PC-3 (cell line): Measurements from ENCODE around the gene STUM. TPM values are rescaled to one million over a fixed set of nuclear protein-coding genes. Genes with fewer than 3 reads are reported as not detected.
A peak's percentile ranks its signal among the peaks of the same experiment; 100 is the strongest.

Experiments
- ATAC-seq: fragments of 200-7000 bp; cut with Tn5 transposase; 2 replicates; pipeline ENCODE4 v1.9.1; 2020; ENCODE audit warnings: mild to moderate bottlenecking, moderate library complexity
- BruUV-seq: library from RNA; stranded (reverse); fragments of 400-500 nt; replicated peaks from 2 replicates; lab custom pipeline; 2021; lab: Mats Ljungman, UMichigan
- CTCF ChIA-PET: fragments of 300-600 bp; sonication (Branson Sonifier 250); formaldehyde crosslinking; loops from one replicate; lab custom pipeline; 2022; ENCODE audit warnings: antibody characterized with exemption; lab: Charles Lee
- POLR2A ChIA-PET: fragments of 300-600 bp; sonication (Branson Sonifier 250); formaldehyde crosslinking; loops from one replicate; lab custom pipeline; 2022; ENCODE audit warnings: antibody characterized with exemption; ENCODE audit not compliant: unreplicated experiment; lab: Charles Lee
- DNase-seq: peaks from one replicate; pipeline ENCODE4 v3.0.0-alpha.2; 2015
- H2AFZ ChIP-seq: fragments of 300-600 bp; sonication (generic); 2 replicates; pipeline ENCODE4 v1.6.0; 2016; ENCODE audit warnings: antibody characterized with exemption, low read length
- H3F3A ChIP-seq: fragments of 300-600 bp; sonication (generic); one replicate; pipeline ENCODE4 v1.6.0; 2017; ENCODE audit warnings: antibody characterized with exemption, low read length, control low read depth, mild to moderate bottlenecking; ENCODE audit not compliant: unreplicated experiment
- H3K27ac ChIP-seq: fragments of 300-600 bp; sonication (generic); 2 replicates; pipeline ENCODE4 v1.5.1; 2016; ENCODE audit warnings: mild to moderate bottlenecking, low read length
- H3K27me3 ChIP-seq: fragments of 300-600 bp; sonication (generic); 2 replicates; pipeline ENCODE4 v1.6.1; 2016; ENCODE audit warnings: low read length, mixed read lengths
- H3K36me3 ChIP-seq: fragments of 300-600 bp; sonication (generic); 2 replicates; pipeline ENCODE4 v1.6.1; 2016; ENCODE audit warnings: low read depth, mixed run types, low read length, mixed read lengths
- H3K4me1 ChIP-seq: fragments of 300-600 bp; sonication (generic); 2 replicates; pipeline ENCODE4 v1.5.1; 2016; ENCODE audit warnings: low read length; ENCODE audit not compliant: insufficient read depth
- H3K4me2 ChIP-seq: fragments of 300-600 bp; sonication (generic); 2 replicates; pipeline ENCODE4 v1.6.0; 2016; ENCODE audit warnings: low read length
- H3K4me3 ChIP-seq: fragments of 300-600 bp; sonication (generic); 2 replicates; pipeline ENCODE4 v1.5.1; 2016; ENCODE audit warnings: mild to moderate bottlenecking, low read length, mixed read lengths
- H3K79me2 ChIP-seq: fragments of 300-600 bp; sonication (generic); 2 replicates; pipeline ENCODE4 v1.6.1; 2017; ENCODE audit warnings: low read length, mixed read lengths
- H3K9ac ChIP-seq: fragments of 300-600 bp; sonication (generic); 2 replicates; pipeline ENCODE4 v1.6.0; 2016; ENCODE audit warnings: mild to moderate bottlenecking, low read length
- H3K9me2 ChIP-seq: fragments of 300-600 bp; sonication (generic); replicated peaks from 2 replicates; pipeline ENCODE4 v1.6.1; 2016; ENCODE audit warnings: mixed run types, low read length, mixed read lengths
- H3K9me3 ChIP-seq: fragments of 300-600 bp; sonication (generic); 2 replicates; pipeline ENCODE4 v1.6.1; 2016; ENCODE audit warnings: low read length, mixed read lengths
- H4K20me1 ChIP-seq: fragments of 300-600 bp; sonication (generic); 2 replicates; pipeline ENCODE4 v1.6.1; 2016; ENCODE audit warnings: low read length, mixed read lengths
- CTCF ChIP-seq: fragments of 300-600 bp; sonication (generic); conservative IDR thresholded peaks from 2 replicates; pipeline ENCODE4 v1.5.1; 2017; ENCODE audit warnings: antibody characterized with exemption, low read depth, mild to moderate bottlenecking, low read length
- EZH2 ChIP-seq: fragments of 300-600 bp; sonication (generic); IDR thresholded peaks from one replicate; pipeline ENCODE4 v1.6.1; 2017; ENCODE audit warnings: antibody characterized with exemption, mild to moderate bottlenecking, low read length; ENCODE audit not compliant: unreplicated experiment
- EZH2phosphoT487 ChIP-seq: fragments of 300-600 bp; sonication (generic); IDR thresholded peaks from 2 replicates; pipeline ENCODE4 v1.6.1; 2018; ENCODE audit warnings: mild to moderate bottlenecking, antibody characterized with exemption, low read length, borderline replicate concordance
- intact Hi-C: fragments of 100-400 bp; cut with micrococcal nuclease; formaldehyde crosslinking; loops from 2 replicates; pipeline ENCODE4 v1.9.0; 2023
- total RNA-seq: library from RNA; depleted of rRNA; stranded (reverse); fragments of >200 nt; gene quantifications from 2 replicates; pipeline ENCODE4 v1.2.3, GENCODE V29; 2014

The STUM gene
- total RNA-seq, 1 experiment from 2014 or later: 0.58 TPM

DNA sequence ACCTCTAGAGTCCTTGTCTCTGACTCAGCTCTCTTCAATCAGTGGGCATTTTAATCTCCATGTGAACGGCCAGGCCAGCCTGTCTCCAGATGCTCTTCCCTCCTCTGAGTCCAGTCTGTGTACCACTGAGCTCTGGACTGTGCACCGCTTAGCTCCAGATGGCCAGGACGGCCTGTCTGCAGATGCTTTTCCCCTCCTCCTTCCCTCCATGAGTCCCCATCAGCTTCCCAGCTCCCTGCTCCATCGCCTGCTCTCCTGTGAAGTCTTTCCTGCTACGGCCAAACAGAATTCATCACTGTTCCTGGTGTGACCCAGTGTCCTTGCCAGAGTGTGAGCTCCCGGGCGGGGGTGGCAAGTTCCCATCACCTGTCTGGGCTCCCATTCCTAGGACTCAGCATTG is 42.0 kb downstream of the STUM start:
- Histone ChIP-seq H3K79me2 (no peaks in the 10 kb centered on the region), H3K27me3 (peaks cover 48% of the 10 kb centered on the region), H3K9me3 (no peaks in the 10 kb centered on the region), H3K4me3 (no peak overlapping the region), H3K4me1 (no peaks in the 10 kb centered on the region), H3F3A (no peaks in the 10 kb centered on the region), H3K4me2 (no peak overlapping the region), H3K9me2 (no peaks in the 10 kb centered on the region), H3K9ac (no peak overlapping the region), H4K20me1 (no peaks in the 10 kb centered on the region), H3K27ac (no peak overlapping the region), H3K36me3 (no peaks in the 10 kb centered on the region), H2AFZ (no peak overlapping the region)
- BruUV-seq: no TSS peak
- DNase-seq: no peak
- ChIA-PET CTCF (no interaction called here), POLR2A (no interaction called here)
- no peak for ATAC-seq
- intact Hi-C loops: no loop called here
- TF ChIP-seq EZH2: no peak
- no peak for TF ChIP-seq CTCF

- H3K9me3 ChIP-seq: no peaks in the 10 kb centered on the region
- no peak overlapping the region for H3K9ac ChIP-seq
- H3K9me2 ChIP-seq: no peaks in the 10 kb centered on the region
- ATAC-seq (no peak), DNase-seq (no peak)
- H3K36me3 ChIP-seq: no peaks in the 10 kb centered on the region
- POLR2A ChIA-PET: no interaction called here
- peaks cover 46% of the 10 kb centered on the region for H3K27me3 ChIP-seq
- H3F3A ChIP-seq: no peaks in the 10 kb centered on the region
- no peak for TF ChIP-seq EZH2phosphoT487
- no peak for TF ChIP-seq EZH2
- TF ChIP-seq CTCF: no peak
- no peaks in the 10 kb centered on the region for H4K20me1 ChIP-seq
- no peak overlapping the region for H3K4me3 ChIP-seq
- H3K4me1 ChIP-seq: no peaks in the 10 kb centered on the region
- no peak overlapping the region for H3K4me2 ChIP-seq
- H3K79me2 ChIP-seq: no peaks in the 10 kb centered on the region
- CTCF ChIA-PET: no interaction called here
- H3K27ac ChIP-seq: no peak overlapping the region
- intact Hi-C loops: no loop called here
- no TSS peak for BruUV-seq
- H2AFZ ChIP-seq: no peak overlapping the region
Observed at GRCh38 chr1:226593541-226593940, 45.0 kb downstream of the STUM start.

DNA sequence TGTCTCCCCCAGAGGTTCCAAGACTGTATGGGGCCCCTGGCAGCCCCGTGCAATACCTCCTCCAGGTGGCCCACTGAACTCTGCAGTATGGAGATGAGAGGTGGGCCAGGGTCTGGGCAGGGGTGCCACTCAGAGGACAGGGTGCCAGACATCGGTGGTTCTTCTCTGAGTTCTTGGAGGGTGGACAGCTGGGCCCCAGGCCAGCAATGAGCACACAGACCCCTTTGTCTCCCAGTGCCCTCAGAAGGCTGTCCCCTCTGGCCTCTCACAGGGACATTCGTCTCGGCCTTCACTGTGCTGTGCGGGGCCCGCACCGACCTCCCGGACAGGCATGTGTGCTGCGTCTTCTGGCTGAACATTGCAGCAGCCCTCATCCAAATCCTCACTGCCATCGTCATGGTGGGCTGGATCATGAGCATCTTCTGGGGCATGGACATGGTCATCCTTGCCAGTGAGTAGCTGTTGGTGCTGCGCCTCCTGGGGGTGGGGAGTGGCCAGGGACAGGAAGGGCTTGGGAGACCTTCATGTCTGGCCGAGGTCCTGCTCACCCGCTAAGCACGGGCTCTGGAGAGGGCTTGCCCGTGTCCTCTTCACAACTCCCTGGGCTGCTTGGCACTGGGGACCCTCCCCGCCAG is 48.1 kb downstream of the STUM start:
- Histone ChIP-seq H3K79me2 (no peaks in the 10 kb centered on the region), H3K27ac (no peak overlapping the region), H3K4me2 (no peak overlapping the region), H3K9me3 (no peaks in the 10 kb centered on the region), H3K4me1 (no peaks in the 10 kb centered on the region), H3K9ac (no peak overlapping the region), H3F3A (no peaks in the 10 kb centered on the region), H3K9me2 (no peaks in the 10 kb centered on the region), H3K27me3 (peaks cover 45% of the 10 kb centered on the region), H3K4me3 (no peak overlapping the region), H4K20me1 (no peaks in the 10 kb centered on the region), H2AFZ (no peak overlapping the region), H3K36me3 (no peaks in the 10 kb centered on the region)
- intact Hi-C loops: no loop called here
- DNase-seq (no peak), ATAC-seq (no peak)
- ChIA-PET POLR2A (no interaction called here), CTCF (interaction anchor here (0.6 kb wide), 1 partner anchor 48 kb away, joined by 7 read pairs; no protein-coding TSS in a partner anchor)
- no TSS peak for BruUV-seq
- TF ChIP-seq EZH2phosphoT487 (no peak), CTCF (peak; percentile 31; the same call in 1 of the 2 replicates), EZH2 (no peak)
